Measurements from ENCODE around the gene SLC22A1. TPM values are rescaled to one million over a fixed set of nuclear protein-coding genes. Genes with fewer than 3 reads are reported as not detected.
A peak's percentile ranks its signal among the peaks of the same experiment; 100 is the strongest.

SLC22A1 gene
- total and polyA plus RNA-seq, 2 experiments from 2014 or later: 0.10 to 0.65 TPM

GRCh38 chr6:160135907-160136655 is 14.5 kb downstream of the SLC22A1 start:
- no peak overlapping the region for H3K4me3 ChIP-seq
- H3F3A ChIP-seq (replicated peaks; ENCODE audit: low read depth): no peaks in the 10 kb centered on the region
- H2AFZ ChIP-seq: no peak overlapping the region
- H3K27ac ChIP-seq (ENCODE audit: low read depth): no peak overlapping the region
- no peak for TF ChIP-seq EZH2 (IDR thresholded peaks at IDR 0.05; ENCODE audit: low read depth, unreplicated experiment)
- TF ChIP-seq EZH2phosphoT487 (IDR thresholded peaks at IDR 0.05; ENCODE audit: unreplicated experiment): no peak
- no peaks in the 10 kb centered on the region for H3K79me2 ChIP-seq (replicated peaks; ENCODE audit: insufficient read depth)
- no peak overlapping the region for H3K4me2 ChIP-seq
- H3K4me1 Mint-ChIP-seq: peaks cover 43% of the 10 kb centered on the region
- no peaks in the 10 kb centered on the region for H3K9me2 ChIP-seq (ENCODE audit: insufficient read depth)
- no peak overlapping the region for H3K27ac Mint-ChIP-seq
- no peaks in the 10 kb centered on the region for H3K36me3 Mint-ChIP-seq (ENCODE audit: low read depth)
- H4K20me1 ChIP-seq (replicated peaks; ENCODE audit: insufficient read depth): no peaks in the 10 kb centered on the region
- H3K4me1 ChIP-seq (ENCODE audit: insufficient read depth): peaks cover 16% of the 10 kb centered on the region
- no peaks in the 10 kb centered on the region for H3K27me3 ChIP-seq (ENCODE audit: insufficient read depth)
- no peak for DNase-seq (ENCODE audit: low spot score)
- no peak for ATAC-seq
- H3K4me3 Mint-ChIP-seq: no peak overlapping the region
- H3K27me3 Mint-ChIP-seq (ENCODE audit: insufficient read depth, low read depth, poor library complexity): peaks cover 9% of the 10 kb centered on the region
- H3K9me3 Mint-ChIP-seq: no peaks in the 10 kb centered on the region; the same call in 2 of the 3 replicates
- no peaks in the 10 kb centered on the region for H3K36me3 ChIP-seq (ENCODE audit: insufficient read depth)

DNA sequence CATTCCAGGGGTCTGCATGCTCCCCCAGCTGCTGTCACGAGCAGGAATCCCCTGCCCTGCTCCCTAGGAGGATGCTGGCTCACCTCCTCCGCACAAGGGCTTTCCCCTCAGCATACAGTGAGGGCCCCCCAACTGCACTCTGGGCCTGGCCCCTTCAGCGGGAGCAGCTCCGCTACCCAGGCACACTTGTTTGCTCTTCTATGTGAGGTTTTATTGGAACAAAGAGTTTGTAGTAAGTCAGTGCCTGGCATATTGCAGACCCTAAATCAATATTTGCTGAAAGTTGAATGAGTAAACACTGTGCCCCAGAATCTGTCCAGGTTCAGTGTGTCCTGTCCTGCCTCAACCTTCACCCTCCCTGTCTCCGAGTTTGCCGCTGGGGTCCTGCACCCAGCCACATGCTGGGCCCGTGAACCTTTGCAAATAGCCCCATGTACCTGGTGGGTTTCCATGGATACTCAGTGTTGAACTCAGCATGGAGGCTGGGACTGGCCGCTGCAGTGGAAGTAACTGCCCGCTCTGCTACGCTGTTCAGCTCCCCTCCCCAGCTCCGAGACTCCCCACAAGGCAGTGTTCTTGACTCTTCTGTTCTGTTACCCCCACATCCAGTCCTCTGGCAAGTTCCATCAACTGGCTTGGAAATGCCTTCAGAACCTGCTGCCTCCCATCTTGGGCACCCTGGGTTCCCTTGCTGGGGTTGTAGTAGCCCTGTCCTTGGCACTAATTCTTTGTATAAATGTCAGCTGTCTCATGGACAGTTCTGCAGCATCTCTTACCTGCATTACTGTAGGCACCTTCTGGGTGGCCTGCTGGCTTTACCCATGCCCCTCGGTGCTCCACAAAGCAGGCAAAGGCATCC is 15.7 kb downstream of the SLC22A1 start:
- H3K4me2 ChIP-seq: no peak overlapping the region
- Mint-ChIP-seq H3K36me3 (ENCODE audit: low read depth) (no peaks in the 10 kb centered on the region), H3K4me1 (peaks cover 32% of the 10 kb centered on the region), H3K27ac (no peak overlapping the region; the same call in 1 of the 2 replicates), H3K9me3 (no peaks in the 10 kb centered on the region; the same call in 2 of the 3 replicates), H3K4me3 (no peak overlapping the region), H3K27me3 (ENCODE audit: insufficient read depth, low read depth, poor library complexity) (peaks cover 7% of the 10 kb centered on the region)
- H3F3A ChIP-seq (replicated peaks; ENCODE audit: low read depth): no peaks in the 10 kb centered on the region
- H3K4me1 ChIP-seq (ENCODE audit: insufficient read depth): peaks cover 10% of the 10 kb centered on the region; the same call in 1 of the 2 replicates
- H2AFZ ChIP-seq: no peak overlapping the region
- no peaks in the 10 kb centered on the region for H3K79me2 ChIP-seq (replicated peaks; ENCODE audit: insufficient read depth)
- no peaks in the 10 kb centered on the region for H3K36me3 ChIP-seq (ENCODE audit: insufficient read depth)
- H4K20me1 ChIP-seq (replicated peaks; ENCODE audit: insufficient read depth): no peaks in the 10 kb centered on the region
- no peak overlapping the region for H3K27ac ChIP-seq (ENCODE audit: low read depth)
- ATAC-seq: peak; percentile 10; the same call in 1 of the 3 replicates
- H3K4me3 ChIP-seq: no peak overlapping the region
- H3K27me3 ChIP-seq (ENCODE audit: insufficient read depth): no peaks in the 10 kb centered on the region
- no peaks in the 10 kb centered on the region for H3K9me2 ChIP-seq (ENCODE audit: insufficient read depth)
- no peak for DNase-seq (ENCODE audit: low spot score)
- TF ChIP-seq, protein P1, sequence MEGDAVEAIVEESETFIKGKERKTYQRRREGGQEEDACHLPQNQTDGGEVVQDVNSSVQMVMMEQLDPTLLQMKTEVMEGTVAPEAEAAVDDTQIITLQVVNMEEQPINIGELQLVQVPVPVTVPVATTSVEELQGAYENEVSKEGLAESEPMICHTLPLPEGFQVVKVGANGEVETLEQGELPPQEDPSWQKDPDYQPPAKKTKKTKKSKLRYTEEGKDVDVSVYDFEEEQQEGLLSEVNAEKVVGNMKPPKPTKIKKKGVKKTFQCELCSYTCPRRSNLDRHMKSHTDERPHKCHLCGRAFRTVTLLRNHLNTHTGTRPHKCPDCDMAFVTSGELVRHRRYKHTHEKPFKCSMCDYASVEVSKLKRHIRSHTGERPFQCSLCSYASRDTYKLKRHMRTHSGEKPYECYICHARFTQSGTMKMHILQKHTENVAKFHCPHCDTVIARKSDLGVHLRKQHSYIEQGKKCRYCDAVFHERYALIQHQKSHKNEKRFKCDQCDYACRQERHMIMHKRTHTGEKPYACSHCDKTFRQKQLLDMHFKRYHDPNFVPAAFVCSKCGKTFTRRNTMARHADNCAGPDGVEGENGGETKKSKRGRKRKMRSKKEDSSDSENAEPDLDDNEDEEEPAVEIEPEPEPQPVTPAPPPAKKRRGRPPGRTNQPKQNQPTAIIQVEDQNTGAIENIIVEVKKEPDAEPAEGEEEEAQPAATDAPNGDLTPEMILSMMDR (conservative IDR thresholded peaks at IDR 0.05; ENCODE audit: low read depth in 2 of 2): no peak
- TF ChIP-seq POLR2AphosphoS5 (IDR thresholded peaks at IDR 0.05; ENCODE audit: low read depth) (no peak), JUNB (IDR thresholded peaks at IDR 0.05; ENCODE audit: unreplicated experiment) (no peak), EZH2 (IDR thresholded peaks at IDR 0.05; ENCODE audit: low read depth, unreplicated experiment) (no peak), NANOG (IDR thresholded peaks at IDR 0.05; ENCODE audit: borderline replicate concordance) (no peak), ZNF114 (CRISPR knock-in tag; IDR thresholded peaks at IDR 0.05) (no peak), ZNF331 (CRISPR knock-in tag; IDR thresholded peaks at IDR 0.05; ENCODE audit: low read depth) (no peak), REST (IDR thresholded peaks at IDR 0.05; ENCODE audit: unreplicated experiment) (no peak), STAT1 (IDR thresholded peaks at IDR 0.05; ENCODE audit: unreplicated experiment) (no peak), CREB1 (CRISPR knock-in tag; IDR thresholded peaks at IDR 0.05; ENCODE audit: low read depth) (no peak)
- TF ChIP-seq, protein P2, sequence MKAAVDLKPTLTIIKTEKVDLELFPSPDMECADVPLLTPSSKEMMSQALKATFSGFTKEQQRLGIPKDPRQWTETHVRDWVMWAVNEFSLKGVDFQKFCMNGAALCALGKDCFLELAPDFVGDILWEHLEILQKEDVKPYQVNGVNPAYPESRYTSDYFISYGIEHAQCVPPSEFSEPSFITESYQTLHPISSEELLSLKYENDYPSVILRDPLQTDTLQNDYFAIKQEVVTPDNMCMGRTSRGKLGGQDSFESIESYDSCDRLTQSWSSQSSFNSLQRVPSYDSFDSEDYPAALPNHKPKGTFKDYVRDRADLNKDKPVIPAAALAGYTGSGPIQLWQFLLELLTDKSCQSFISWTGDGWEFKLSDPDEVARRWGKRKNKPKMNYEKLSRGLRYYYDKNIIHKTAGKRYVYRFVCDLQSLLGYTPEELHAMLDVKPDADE (IDR thresholded peaks at IDR 0.05): no peak

Measured in GM23338 (cell line).